Adrenal gland (tissue), 5 donors: Measurements from ENCODE around the gene RANBP10.

Source experiments
- CTCF ChIP-seq, 6 experiments: fragments of 450-650 bp in 4 of 6; fragments of 200-600 bp in 2 of 6; sonication (generic) in 1 of 6; IDR thresholded peaks; 1 replicate in 5 of 6; 2 replicates in 1 of 6; pipeline versions ENCODE4 v1.5.1 to v1.8.0; 2016 to 2021; ENCODE audit warnings: antibody characterized with exemption in 6 of 6, mild to moderate bottlenecking in 2 of 6, moderate library complexity in 1 of 6
- POLR2A ChIP-seq, 2 donors: fragments of 450-650 bp; IDR thresholded peaks; one replicate each; pipeline ENCODE4 v1.6.1; 2017; ENCODE audit warnings: antibody characterized with exemption in 2 of 2, mild to moderate bottlenecking in 2 of 2, moderate library complexity in 1 of 2
- donor health status: DM: no; HTN: no; CAD: no.

- TF ChIP-seq POLR2A (IDR thresholded peaks at IDR 0.05) (no peak), CTCF (IDR thresholded peaks at IDR 0.05) (no peak)
Observed at GRCh38 chr16:67828651-67829050, 22.3 kb upstream of the RANBP10 start.
